Naive thymus-derived CD4-positive, alpha-beta T cell (primary cell): ENCODE results near the gene QRICH2. TPM values are rescaled to one million over a fixed set of nuclear protein-coding genes. Genes with fewer than 3 reads are reported as not detected.

Experiments used
- ATAC-seq: fragments of 150-1000 bp; cut with Tn5 transposase; 2 replicates; pipeline ENCODE4 v1.10.0; 2021; ENCODE audit warnings: mild to moderate bottlenecking, moderate library complexity
- CTCF ChIA-PET: fragments of 350-600 bp; sonication (Branson Sonifier 250); formaldehyde crosslinking; loops from one replicate; lab custom pipeline; 2021; ENCODE audit warnings: antibody characterized with exemption; lab: Charles Lee
- POLR2A ChIA-PET: fragments of 350-600 bp; sonication (Branson Sonifier 250); formaldehyde crosslinking; loops from one replicate; lab custom pipeline; 2021; ENCODE audit warnings: antibody characterized with exemption, inconsistent platforms; lab: Charles Lee
- DNase-seq, 9 donors: peaks; one replicate each; pipeline versions ENCODE4 v3.0.0 to v3.0.0-alpha.2; 2020 to 2022; ENCODE audit warnings: mixed read lengths in 1 of 9
- H3K27ac ChIP-seq: one replicate; pipeline ENCODE4 v1.7.0; 2013; ENCODE audit warnings: mild to moderate bottlenecking, low read depth, low read length, moderate library complexity
- H3K27me3 ChIP-seq, 2 donors: one replicate each; pipeline ENCODE4 v1.7.0; 2013; ENCODE audit warnings: low read length in 2 of 2, mild to moderate bottlenecking in 2 of 2, moderate library complexity in 2 of 2; ENCODE audit not compliant: control insufficient read depth in 2 of 2, insufficient read depth in 2 of 2
- H3K36me3 ChIP-seq, 3 experiments: 1 replicate in 2 of 3; 2 replicates in 1 of 3; pipeline ENCODE4 v1.7.0; 2013; ENCODE audit warnings: low read length in 3 of 3, mild to moderate bottlenecking in 3 of 3, moderate library complexity in 1 of 3; ENCODE audit not compliant: insufficient read depth in 3 of 3, control insufficient read depth in 2 of 3
- H3K4me1 ChIP-seq, 2 donors: one replicate each; pipeline ENCODE4 v1.7.0; 2013; ENCODE audit warnings: low read length in 2 of 2, mild to moderate bottlenecking in 2 of 2, moderate library complexity in 1 of 2; ENCODE audit not compliant: control insufficient read depth in 2 of 2, insufficient read depth in 2 of 2
- H3K4me3 ChIP-seq: 2 replicates; pipeline ENCODE4 v1.7.0; 2013; ENCODE audit warnings: mild to moderate bottlenecking, low read length
- H3K9me3 ChIP-seq, 3 experiments: 1 replicate in 2 of 3; 2 replicates in 1 of 3; pipeline ENCODE4 v1.7.0; 2013; ENCODE audit warnings: low read length in 3 of 3; ENCODE audit not compliant: control insufficient read depth in 2 of 3
- H3K27ac Mint-ChIP-seq, 9 donors: one replicate each; pipeline ENCODE4 v1.8.0; 2020 to 2022; ENCODE audit warnings: mixed read lengths in 9 of 9, mild to moderate bottlenecking in 8 of 9, moderate library complexity in 5 of 9, inconsistent platforms in 2 of 9
- H3K27me3 Mint-ChIP-seq, 5 donors: one replicate each; pipeline ENCODE4 v1.8.0; 2021 to 2022; ENCODE audit warnings: mixed read lengths in 5 of 5, mild to moderate bottlenecking in 1 of 5
- H3K36me3 Mint-ChIP-seq, 5 donors: one replicate each; pipeline ENCODE4 v1.8.0; 2020 to 2022; ENCODE audit warnings: mixed read lengths in 5 of 5, mild to moderate bottlenecking in 3 of 5, inconsistent platforms in 1 of 5
- H3K4me1 Mint-ChIP-seq, 7 donors: one replicate each; pipeline ENCODE4 v1.8.0; 2020 to 2022; ENCODE audit warnings: mixed read lengths in 7 of 7, mild to moderate bottlenecking in 3 of 7, inconsistent platforms in 1 of 7
- H3K4me3 Mint-ChIP-seq, 10 donors: one replicate each; pipeline ENCODE4 v1.8.0; 2020 to 2022; ENCODE audit warnings: mild to moderate bottlenecking in 10 of 10, mixed read lengths in 10 of 10, moderate library complexity in 6 of 10, inconsistent platforms in 2 of 10
- H3K9me3 Mint-ChIP-seq, 11 donors: one replicate each; pipeline ENCODE4 v1.8.0; 2020 to 2022; ENCODE audit warnings: mixed read lengths in 11 of 11, mild to moderate bottlenecking in 4 of 11, inconsistent platforms in 1 of 11, moderate library complexity in 1 of 11
- intact Hi-C, 2 donors: fragments of 100-400 bp; cut with micrococcal nuclease; formaldehyde crosslinking; loops; one replicate each; pipeline ENCODE4 v1.15.1; 2023
- polyA plus RNA-seq, 2 donors: library from polyadenylated mRNA; unstranded; fragments of 300-500 nt; fragmentation: Illumina TruSeq; gene quantifications; one replicate each; pipeline ENCODE4 v1.2.3, GENCODE V29; 2021
- total RNA-seq, 6 experiments: library from RNA in 5 of 6; stranded (reverse) in 5 of 6; gene quantifications; 1 replicate in 5 of 6; 2 replicates in 1 of 6; pipeline ENCODE4 v1.2.3 and lab custom pipeline; 2021 to 2026

QRICH2 gene
- total and polyA plus RNA-seq, 7 experiments from 2014 or later: 0.09 to 6.8 (median 3.3) TPM

GRCh38 chr17:76304226-76305134 is 3.6 kb downstream of the QRICH2 start:
- peaks cover 0 to 3% (median 0%) of the 10 kb centered on the region in 11 donors for H3K9me3 Mint-ChIP-seq
- Histone ChIP-seq H3K27ac (no peak overlapping the region), H3K36me3 (no peaks in the 10 kb centered on the region), H3K27me3 (no peaks in the 10 kb centered on the region), H3K9me3 (no peaks in the 10 kb centered on the region), H3K4me3 (no peak overlapping the region), H3K4me1 (no peaks in the 10 kb centered on the region)
- no peak overlapping the region for H3K4me3 Mint-ChIP-seq
- intact Hi-C loops: no loop called here
- H3K27me3 Mint-ChIP-seq: no peaks in the 10 kb centered on the region
- H3K4me1 Mint-ChIP-seq: no peaks in the 10 kb centered on the region
- ChIA-PET CTCF (interaction anchor here (0.6 to 6.4 kb wide), 8 partner anchors 9 to 184 kb away, joined by 3 to 73 read pairs (median 4); partner anchors contain the start of gene SPHK1), POLR2A (interaction anchor here (0.6 to 1.2 kb wide), 3 partner anchors 49 to 483 kb away, joined by 3 read pairs; partner anchors contain the start of gene PRPSAP1)
- peaks cover 0 to 3% (median 3%) of the 10 kb centered on the region in 5 donors for H3K36me3 Mint-ChIP-seq
- no peak overlapping the region for H3K27ac Mint-ChIP-seq
- DNase-seq (no peak), ATAC-seq (no peak)

- peaks cover 0 to 4% of the 10 kb centered on the region in 2 donors for H3K4me1 ChIP-seq
- DNase-seq: no peak
- ChIA-PET POLR2A (interaction anchor here (1.0 kb wide), 1 partner anchor 17 kb away, joined by 3 read pairs; no protein-coding TSS in a partner anchor), CTCF (interaction anchor here (0.9 to 1.2 kb wide), 2 partner anchors 283 to 293 kb away, joined by 3 to 4 read pairs; no protein-coding TSS in a partner anchor)
- no peaks in the 10 kb centered on the region for H3K9me3 Mint-ChIP-seq
- no peak for ATAC-seq
- no peak overlapping the region for H3K27ac ChIP-seq
- no peak overlapping the region for H3K4me3 ChIP-seq
- H3K9me3 ChIP-seq: no peaks in the 10 kb centered on the region
- no peaks in the 10 kb centered on the region for H3K27me3 Mint-ChIP-seq
- intact Hi-C loops: loop anchor here in 1 of 2 donors (5.0 kb wide), 1 partner anchor 175 kb away; no protein-coding TSS in a partner anchor
- H3K4me1 Mint-ChIP-seq: peaks cover 0 to 4% (median 3%) of the 10 kb centered on the region in 7 donors
- no peak overlapping the region for H3K4me3 Mint-ChIP-seq
- H3K27ac Mint-ChIP-seq: no peak overlapping the region
- peaks cover 0 to 12% (median 0%) of the 10 kb centered on the region in 5 donors for H3K36me3 Mint-ChIP-seq
- H3K27me3 ChIP-seq: no peaks in the 10 kb centered on the region
- H3K36me3 ChIP-seq: no peaks in the 10 kb centered on the region
Measured at GRCh38 chr17:76297436-76297835, 10.6 kb downstream of the QRICH2 start.

GRCh38 chr17:76296889-76297288 is 11.2 kb downstream of the QRICH2 start:
- intact Hi-C loops: loop anchor here in 1 of 2 donors (5.0 kb wide), 1 partner anchor 175 kb away; no protein-coding TSS in a partner anchor

GRCh38 chr17:76296186-76296585 is 11.9 kb downstream of the QRICH2 start:
- Histone ChIP-seq H3K36me3 (no peaks in the 10 kb centered on the region), H3K4me1 (peaks cover 0 to 4% of the 10 kb centered on the region in 2 donors), H3K4me3 (no peak overlapping the region), H3K9me3 (no peaks in the 10 kb centered on the region), H3K27ac (no peak overlapping the region), H3K27me3 (no peaks in the 10 kb centered on the region)
- DNase-seq: no peak
- peaks cover 0 to 12% (median 0%) of the 10 kb centered on the region in 5 donors for H3K36me3 Mint-ChIP-seq
- H3K27me3 Mint-ChIP-seq: no peaks in the 10 kb centered on the region
- POLR2A ChIA-PET: no interaction called here
- intact Hi-C loops: loop anchor here in 1 of 2 donors (5.0 kb wide), 1 partner anchor 174 kb away; no protein-coding TSS in a partner anchor
- H3K4me1 Mint-ChIP-seq: peaks cover 0 to 4% (median 3%) of the 10 kb centered on the region in 7 donors
- CTCF ChIA-PET: interaction anchor here (0.6 to 2.3 kb wide), 5 partner anchors 16 to 282 kb away, joined by 3 to 7 read pairs (median 3); no protein-coding TSS in a partner anchor
- no peaks in the 10 kb centered on the region for H3K9me3 Mint-ChIP-seq
- no peak overlapping the region for H3K27ac Mint-ChIP-seq
- no peak for ATAC-seq
- no peak overlapping the region for H3K4me3 Mint-ChIP-seq

More at GRCh38 chr17:76296889-76297288, 11.2 kb downstream of the QRICH2 start:
- DNase-seq (no peak), ATAC-seq (no peak)
- Mint-ChIP-seq H3K27ac (peak overlapping the region in 3 of 9 donors; percentile 31 to 47 (median 46)), H3K27me3 (no peaks in the 10 kb centered on the region), H3K36me3 (peaks cover 0 to 12% (median 0%) of the 10 kb centered on the region in 5 donors), H3K9me3 (no peaks in the 10 kb centered on the region), H3K4me3 (no peak overlapping the region), H3K4me1 (peaks cover 0 to 4% (median 3%) of the 10 kb centered on the region in 7 donors)
- H3K4me3 ChIP-seq: no peak overlapping the region
- H3K27ac ChIP-seq: no peak overlapping the region
- CTCF ChIA-PET: interaction anchor here (1.2 to 2.3 kb wide), 2 partner anchors 213 to 283 kb away, joined by 3 to 7 read pairs; no protein-coding TSS in a partner anchor
- no peaks in the 10 kb centered on the region for H3K9me3 ChIP-seq
- no peaks in the 10 kb centered on the region for H3K36me3 ChIP-seq
- H3K4me1 ChIP-seq: peaks cover 0 to 4% of the 10 kb centered on the region in 2 donors
- H3K27me3 ChIP-seq: no peaks in the 10 kb centered on the region
- POLR2A ChIA-PET: no interaction called here

GRCh38 chr17:76293106-76293505 is 15.0 kb downstream of the QRICH2 start:
- H3K9me3 ChIP-seq: no peaks in the 10 kb centered on the region
- peaks cover 0 to 12% (median 0%) of the 10 kb centered on the region in 5 donors for H3K36me3 Mint-ChIP-seq
- ATAC-seq: no peak
- no peak overlapping the region for H3K4me3 ChIP-seq
- H3K27me3 Mint-ChIP-seq: no peaks in the 10 kb centered on the region
- POLR2A ChIA-PET: no interaction called here
- H3K27ac ChIP-seq: no peak overlapping the region
- H3K4me1 ChIP-seq: no peaks in the 10 kb centered on the region
- intact Hi-C loops: no loop called here
- no peak overlapping the region for H3K27ac Mint-ChIP-seq
- CTCF ChIA-PET: interaction anchor here (0.6 to 1.6 kb wide), 3 partner anchors 11 to 169 kb away, joined by 4 to 7 read pairs (median 4); no protein-coding TSS in a partner anchor
- H3K4me3 Mint-ChIP-seq: no peak overlapping the region
- H3K4me1 Mint-ChIP-seq: peaks cover 0 to 1% (median 0%) of the 10 kb centered on the region in 7 donors
- no peaks in the 10 kb centered on the region for H3K9me3 Mint-ChIP-seq
- H3K27me3 ChIP-seq: no peaks in the 10 kb centered on the region
- no peak for DNase-seq
- H3K36me3 ChIP-seq: no peaks in the 10 kb centered on the region

GRCh38 chr17:76292567-76292966 is 15.5 kb downstream of the QRICH2 start:
- H3K4me3 Mint-ChIP-seq: no peak overlapping the region
- Histone ChIP-seq H3K4me3 (no peak overlapping the region), H3K4me1 (no peaks in the 10 kb centered on the region), H3K36me3 (no peaks in the 10 kb centered on the region), H3K27ac (no peak overlapping the region), H3K9me3 (no peaks in the 10 kb centered on the region), H3K27me3 (no peaks in the 10 kb centered on the region)
- H3K9me3 Mint-ChIP-seq: no peaks in the 10 kb centered on the region
- intact Hi-C loops: no loop called here
- ATAC-seq (no peak), DNase-seq (no peak)
- no peaks in the 10 kb centered on the region for H3K27me3 Mint-ChIP-seq
- peaks cover 0 to 12% (median 0%) of the 10 kb centered on the region in 5 donors for H3K36me3 Mint-ChIP-seq
- ChIA-PET CTCF (no interaction called here), POLR2A (no interaction called here)
- peaks cover 0 to 1% (median 0%) of the 10 kb centered on the region in 7 donors for H3K4me1 Mint-ChIP-seq
- H3K27ac Mint-ChIP-seq: no peak overlapping the region
